GM12875 (cell line): ENCODE results near the gene KRTAP12-2.

ENCODE experiments used
- H3K4me3 ChIP-seq: one replicate; pipeline ENCODE4 v1.5.1; 2011; ENCODE audit warnings: low read depth, low read length, control low read depth
- TF ChIP-seq, protein P1 (sequence below): IDR thresholded peaks from 2 replicates; pipeline ENCODE4 v1.5.1; 2011; ENCODE audit warnings: low read depth, mild to moderate bottlenecking, control low read depth, inconsistent platforms, low read length, moderate library complexity, borderline replicate concordance; ENCODE audit not compliant: insufficient read depth

KRTAP12-2 gene

DNA sequence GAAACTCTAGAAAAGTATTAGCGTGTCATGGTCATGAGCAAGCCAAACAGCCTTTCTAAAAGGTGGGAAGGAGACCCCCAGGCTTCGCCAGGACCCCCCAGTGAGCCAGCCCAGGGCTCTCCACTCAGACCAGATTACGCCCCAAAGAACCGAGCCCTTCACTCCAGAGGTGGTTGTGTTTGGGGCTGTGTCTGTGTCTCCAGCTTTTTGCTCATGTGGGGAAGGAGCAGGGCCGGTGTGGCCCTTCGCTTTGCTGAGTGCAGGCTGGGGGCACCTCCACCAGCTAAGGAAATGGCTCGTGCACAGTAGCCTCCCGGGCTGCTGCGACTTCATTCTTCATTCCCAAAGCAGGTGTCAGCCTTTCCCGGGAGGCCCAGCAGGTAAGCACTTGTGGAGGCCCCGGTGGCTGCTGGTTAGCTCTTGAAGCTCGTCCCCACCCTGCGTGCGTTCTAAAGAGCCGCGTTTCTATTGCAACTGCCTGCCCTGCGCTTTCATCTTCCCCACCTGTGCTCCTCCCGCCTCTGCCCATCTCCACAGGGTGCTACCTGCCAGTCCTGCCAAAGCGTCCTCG lies 44.1 kb upstream of the KRTAP12-2 start:
- TF ChIP-seq, protein P1, sequence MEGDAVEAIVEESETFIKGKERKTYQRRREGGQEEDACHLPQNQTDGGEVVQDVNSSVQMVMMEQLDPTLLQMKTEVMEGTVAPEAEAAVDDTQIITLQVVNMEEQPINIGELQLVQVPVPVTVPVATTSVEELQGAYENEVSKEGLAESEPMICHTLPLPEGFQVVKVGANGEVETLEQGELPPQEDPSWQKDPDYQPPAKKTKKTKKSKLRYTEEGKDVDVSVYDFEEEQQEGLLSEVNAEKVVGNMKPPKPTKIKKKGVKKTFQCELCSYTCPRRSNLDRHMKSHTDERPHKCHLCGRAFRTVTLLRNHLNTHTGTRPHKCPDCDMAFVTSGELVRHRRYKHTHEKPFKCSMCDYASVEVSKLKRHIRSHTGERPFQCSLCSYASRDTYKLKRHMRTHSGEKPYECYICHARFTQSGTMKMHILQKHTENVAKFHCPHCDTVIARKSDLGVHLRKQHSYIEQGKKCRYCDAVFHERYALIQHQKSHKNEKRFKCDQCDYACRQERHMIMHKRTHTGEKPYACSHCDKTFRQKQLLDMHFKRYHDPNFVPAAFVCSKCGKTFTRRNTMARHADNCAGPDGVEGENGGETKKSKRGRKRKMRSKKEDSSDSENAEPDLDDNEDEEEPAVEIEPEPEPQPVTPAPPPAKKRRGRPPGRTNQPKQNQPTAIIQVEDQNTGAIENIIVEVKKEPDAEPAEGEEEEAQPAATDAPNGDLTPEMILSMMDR: no peak
- no peak overlapping the region for H3K4me3 ChIP-seq

GRCh38 chr21:44710294-44710665 lies 43.6 kb upstream of the KRTAP12-2 start:
- H3K4me3 ChIP-seq: no peak overlapping the region

GRCh38 chr21:44709426-44710293 lies 42.9 kb upstream of the KRTAP12-2 start:
- H3K4me3 ChIP-seq: no peak overlapping the region
- TF ChIP-seq, protein P1: no peak

More at GRCh38 chr21:44710294-44710665, 43.6 kb upstream of the KRTAP12-2 start:
- TF ChIP-seq, protein P1: no peak

- TF ChIP-seq, protein P1: no peak
- no peak overlapping the region for H3K4me3 ChIP-seq
These were observed 42.2 kb upstream of the KRTAP12-2 start for GRCh38 chr21:44708866-44709425.

GRCh38 chr21:44708213-44708865 lies 41.6 kb upstream of the KRTAP12-2 start:
- no peak overlapping the region for H3K4me3 ChIP-seq
- TF ChIP-seq, protein P1: no peak

DNA sequence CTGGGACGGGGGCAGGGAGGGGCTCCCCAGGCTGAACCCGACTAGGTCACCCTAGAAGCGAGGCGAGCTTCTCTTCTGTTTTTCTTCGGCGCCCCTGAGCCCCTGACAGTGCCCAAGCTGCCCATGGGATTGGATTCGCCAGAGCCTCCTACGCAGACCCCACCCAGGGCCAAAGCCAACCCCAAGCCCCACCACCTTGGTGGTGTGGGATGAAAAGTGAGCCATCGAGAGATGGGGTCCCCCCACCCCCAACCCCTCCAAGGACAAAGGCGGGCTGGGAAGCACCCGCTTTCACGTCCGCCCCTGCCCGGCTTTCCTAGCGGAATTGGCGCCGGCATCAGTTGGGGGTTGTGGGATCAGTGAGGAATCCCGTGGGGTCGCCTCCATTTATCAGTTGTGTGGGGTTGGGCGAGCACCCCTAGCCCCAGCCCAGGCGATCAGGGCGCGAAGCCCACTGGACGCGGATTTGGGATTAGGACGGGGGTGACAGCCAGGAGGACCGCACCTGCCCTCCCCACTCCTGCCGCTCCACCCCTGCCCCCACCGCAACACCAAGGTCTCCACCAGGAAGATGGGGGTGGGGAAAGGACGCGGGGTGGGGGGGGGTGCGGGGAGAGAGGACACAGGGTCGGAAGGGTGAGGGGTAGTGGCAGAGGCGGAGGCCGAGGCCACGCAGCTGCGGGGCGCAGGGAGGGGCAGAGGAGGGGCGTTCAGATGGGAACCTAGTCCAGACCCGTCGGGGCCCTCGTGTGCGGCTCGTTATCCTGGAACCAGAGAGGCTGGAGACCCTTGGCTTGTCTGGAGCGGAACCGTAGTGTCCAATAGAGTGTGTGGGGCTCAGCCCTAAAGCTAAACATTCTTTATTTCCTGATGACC lies 40.2 kb upstream of the KRTAP12-2 start:
- no peak overlapping the region for H3K4me3 ChIP-seq

More for the DNA sequence above, 40.2 kb upstream of the KRTAP12-2 start:
- TF ChIP-seq, protein P1: no peak
